NCI-H82 treated with DMSO at 0.1 percent for 48 hours (cell line): ENCODE measurements around the gene ARL5C.

ENCODE experiments used
- DNase-seq: peaks from one replicate; lab custom pipeline; 2025; ENCODE audit not compliant: unreplicated experiment; lab: John Stamatoyannopoulos, UW

ARL5C gene

DNA sequence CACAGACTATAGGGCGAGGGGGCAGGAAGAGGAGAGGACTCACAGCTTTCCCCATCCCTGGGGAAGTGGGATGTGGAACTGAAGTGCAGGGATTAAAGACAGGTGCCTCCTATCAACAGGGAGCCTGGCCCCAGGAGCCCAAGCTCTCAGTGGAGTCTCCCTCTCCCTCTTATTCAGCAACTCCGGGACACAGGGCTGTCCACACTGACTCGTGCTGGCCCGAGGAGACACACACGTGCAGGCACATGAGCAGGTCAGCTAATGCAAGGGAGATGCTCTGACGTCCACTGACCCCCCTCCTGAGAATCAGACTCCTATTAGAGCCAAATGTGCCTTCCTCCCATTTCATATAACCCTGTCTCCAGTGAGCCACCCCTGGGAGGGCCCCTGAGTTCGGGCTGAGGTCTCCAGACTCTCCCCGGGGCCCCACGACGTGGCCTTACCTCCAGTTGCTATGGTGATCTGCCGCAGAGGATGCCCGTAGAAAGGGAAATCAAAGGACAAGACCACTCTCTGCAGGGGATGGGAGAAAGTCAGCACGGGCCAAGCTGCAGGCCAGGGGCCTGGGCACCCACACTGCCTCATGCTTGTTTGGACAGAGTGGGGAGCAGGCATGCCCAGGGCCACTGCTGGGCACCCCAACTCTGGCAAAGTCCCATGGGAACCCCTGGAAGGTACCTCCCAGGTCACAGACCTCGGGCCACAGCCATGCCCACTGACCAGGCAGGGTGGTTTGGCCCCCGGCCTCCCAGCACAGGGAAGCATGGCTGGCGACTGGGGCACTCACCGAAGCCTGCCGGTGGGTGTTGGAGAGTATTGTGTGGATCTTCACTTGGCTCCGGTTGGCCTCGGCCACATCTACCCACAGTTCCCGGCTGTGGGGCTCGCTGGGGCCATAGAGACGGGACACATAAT, 57.2 kb downstream of the ARL5C start:
- no peak for DNase-seq

DNA sequence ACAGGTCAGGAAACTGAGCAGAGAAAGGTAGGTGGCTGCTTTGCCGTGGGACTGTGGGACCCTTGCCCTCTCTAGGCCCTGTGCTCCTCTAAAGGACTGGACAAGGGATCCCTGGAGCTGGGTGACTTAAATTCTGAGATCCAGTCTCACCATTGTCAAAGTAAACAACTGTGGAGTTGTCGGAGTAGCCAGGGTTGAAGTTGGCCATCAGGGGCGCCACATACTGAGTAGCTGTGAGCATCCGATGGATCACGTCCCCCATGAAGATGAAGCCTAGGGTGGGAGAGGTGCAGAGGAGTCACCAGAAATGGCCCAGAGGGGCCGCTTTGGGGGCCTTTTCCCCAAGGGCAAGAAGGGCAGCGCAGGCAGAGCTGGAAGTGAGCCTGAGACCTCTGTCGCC, 58.0 kb downstream of the ARL5C start:
- no peak for DNase-seq

GRCh38 chr17:39107155-39107554, 58.8 kb downstream of the ARL5C start:
- no peak for DNase-seq
